GM18861 (cell line): Measurements from ENCODE around the gene DEFB132.

ENCODE experiments used
- ATAC-seq: cut with Tn5 transposase; IDR thresholded peaks from one replicate; pipeline ENCODE4 v1.9.1; 2021; ENCODE audit not compliant: unreplicated experiment

The DEFB132 gene

DNA sequence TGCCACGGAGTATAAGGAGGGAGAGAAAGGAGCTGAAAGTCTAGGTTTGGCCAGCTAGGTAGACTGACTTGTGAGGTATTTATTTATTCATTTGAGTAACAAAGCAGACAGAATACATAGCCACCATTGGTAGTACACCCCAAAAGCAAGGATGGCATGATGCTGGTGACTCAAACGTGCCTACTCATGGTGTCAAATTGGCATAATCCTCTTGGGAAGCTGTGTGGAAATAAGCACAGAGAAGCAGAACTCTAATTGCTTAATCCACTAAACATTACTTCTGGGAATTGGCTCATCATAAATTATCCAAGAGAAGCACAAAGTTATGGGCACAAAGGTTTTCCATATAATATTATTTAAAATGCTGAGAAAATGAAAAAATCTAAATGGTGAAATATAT, 2.5 kb downstream of the DEFB132 start:
- ATAC-seq: no peak

DNA sequence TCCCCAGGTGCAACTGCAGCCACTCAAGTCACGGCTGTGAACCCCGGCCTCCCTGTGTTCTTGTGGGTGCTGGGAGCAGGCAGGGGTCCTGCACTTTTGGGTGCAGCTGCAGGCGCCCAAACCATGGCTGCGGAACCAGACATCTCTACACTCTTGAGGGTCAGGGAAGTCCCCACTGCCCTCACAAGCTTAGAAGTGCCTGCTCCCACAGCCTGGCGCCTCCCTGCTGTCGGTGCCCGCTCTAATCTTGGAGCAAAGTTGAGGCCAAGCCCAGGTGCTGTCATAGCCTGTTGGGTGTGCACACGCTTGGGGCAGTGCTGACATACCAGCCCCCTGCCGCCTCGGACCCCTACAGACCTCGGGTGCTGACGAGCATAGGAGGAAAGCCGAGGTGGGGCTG, 6.2 kb downstream of the DEFB132 start:
- ATAC-seq: no peak

DNA sequence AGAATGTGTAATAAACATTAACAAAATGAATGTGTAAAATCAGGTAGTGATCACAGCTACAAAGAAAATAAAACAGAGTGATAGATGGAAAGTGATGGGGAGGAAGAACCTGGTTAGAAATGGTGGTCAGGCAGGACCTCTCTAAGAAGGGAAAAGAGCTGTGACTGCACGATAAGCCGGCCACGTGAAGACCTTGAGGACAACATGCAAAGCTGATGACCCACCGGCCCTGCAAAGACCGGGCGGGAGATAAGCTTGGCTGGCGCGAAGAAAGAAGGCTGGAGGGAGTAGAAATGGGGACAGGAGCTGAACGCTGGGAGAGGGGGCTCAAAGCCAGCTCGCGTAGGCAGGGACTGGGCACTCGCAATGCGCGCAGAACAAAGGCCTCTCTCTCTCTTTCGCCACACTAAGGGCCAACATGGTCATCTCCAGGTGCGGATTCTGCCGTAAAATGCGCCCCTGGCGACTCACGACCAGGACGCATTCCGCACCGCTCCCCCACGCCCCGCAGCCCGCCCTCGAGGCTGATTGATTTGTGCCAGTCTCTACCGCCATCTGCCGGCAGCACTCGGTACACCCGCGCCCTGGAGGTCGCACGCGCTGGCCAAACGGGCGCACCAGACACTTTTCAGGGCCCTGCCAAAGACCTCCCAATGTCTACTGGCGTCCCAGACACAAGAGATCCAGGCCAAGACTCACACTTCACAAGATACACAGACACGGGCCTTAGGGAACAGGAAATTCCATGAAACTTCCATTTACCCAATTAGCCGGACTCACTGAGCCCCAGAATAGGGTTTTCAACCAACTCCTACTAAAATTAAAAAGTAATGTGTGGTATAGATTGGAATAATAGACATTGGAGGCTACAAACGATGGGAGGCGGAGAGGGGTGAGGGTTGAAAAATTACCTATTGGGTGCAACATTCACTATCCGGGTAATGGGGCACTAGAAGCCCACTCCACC, 9.4 kb downstream of the DEFB132 start:
- ATAC-seq: no peak

DNA sequence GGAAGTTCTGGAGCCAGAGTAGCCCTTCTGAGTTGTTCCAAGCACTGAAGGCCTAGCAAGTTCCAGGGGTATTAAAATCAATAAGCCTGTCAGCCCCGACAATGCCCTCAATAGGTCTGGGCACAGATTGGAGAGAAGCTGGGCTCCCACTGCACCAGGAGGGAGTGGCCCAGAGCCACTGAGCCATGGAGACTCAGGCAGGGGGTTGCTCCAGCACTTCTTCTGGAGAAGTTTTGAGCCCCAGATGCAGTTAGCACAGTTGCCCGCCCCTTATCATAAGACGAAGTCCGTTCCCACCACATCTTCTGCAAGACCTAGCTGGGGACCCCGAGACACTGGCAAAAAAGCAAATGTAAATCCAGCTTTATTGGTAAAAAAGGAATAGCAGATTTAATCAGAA, 13.0 kb downstream of the DEFB132 start:
- ATAC-seq: no peak

DNA sequence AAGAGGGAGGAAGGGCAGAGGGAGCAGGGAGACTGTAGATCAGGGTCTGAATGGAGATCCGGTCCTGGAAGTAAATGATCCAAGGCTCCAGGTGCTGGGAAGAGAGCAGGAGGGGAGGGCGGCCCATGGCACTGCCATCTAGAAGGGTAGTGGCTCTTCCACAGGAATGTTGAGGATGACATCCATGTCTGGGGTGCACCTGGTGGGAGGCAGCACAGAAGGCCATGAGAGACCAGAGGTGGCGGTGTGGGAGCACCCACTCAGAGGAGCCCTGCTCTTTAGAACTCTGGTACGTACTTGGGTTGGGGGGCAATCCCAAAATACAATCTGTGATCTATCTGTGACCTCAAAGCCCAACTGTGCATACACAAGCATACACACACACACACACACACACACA, 13.5 kb downstream of the DEFB132 start:
- ATAC-seq: no peak

DNA sequence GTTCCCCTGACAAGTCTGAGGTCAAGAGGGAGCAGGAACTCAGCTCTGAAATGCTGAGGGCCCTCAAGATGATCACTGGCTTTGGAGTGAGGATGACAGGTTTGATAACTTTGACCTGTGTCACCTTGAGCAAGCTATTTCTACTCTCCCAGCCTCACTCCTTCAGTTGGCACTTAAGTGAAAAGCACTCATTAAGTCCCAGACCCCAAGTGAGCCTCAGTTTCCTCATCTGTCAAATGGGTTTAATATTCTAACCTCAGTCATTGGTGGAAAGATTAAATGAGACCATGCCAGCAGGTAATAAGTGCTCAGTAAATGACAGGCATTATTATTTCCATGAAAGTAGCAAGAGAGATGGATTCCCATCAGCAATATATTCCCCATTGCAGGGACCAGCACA, 14.0 kb downstream of the DEFB132 start:
- ATAC-seq: no peak

DNA sequence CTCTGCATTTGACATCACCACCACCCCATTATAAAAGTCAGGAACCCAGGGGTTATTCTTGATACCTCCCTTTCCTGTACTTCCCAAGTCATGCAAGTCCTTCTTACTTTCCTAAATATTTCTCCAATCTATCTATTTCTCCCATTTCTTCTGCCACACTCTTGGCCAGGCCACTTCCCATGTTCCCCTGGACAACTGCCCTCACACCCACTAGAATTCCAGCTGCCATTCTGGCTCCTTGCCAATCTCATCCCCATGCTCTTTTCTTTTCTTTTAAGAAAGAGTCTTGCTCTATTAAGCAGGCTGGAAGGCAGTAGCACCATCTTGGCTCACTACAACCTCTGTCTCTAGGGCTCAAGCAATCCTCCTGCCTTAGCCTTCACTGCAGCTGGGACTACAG, 15.2 kb downstream of the DEFB132 start:
- ATAC-seq: no peak

DNA sequence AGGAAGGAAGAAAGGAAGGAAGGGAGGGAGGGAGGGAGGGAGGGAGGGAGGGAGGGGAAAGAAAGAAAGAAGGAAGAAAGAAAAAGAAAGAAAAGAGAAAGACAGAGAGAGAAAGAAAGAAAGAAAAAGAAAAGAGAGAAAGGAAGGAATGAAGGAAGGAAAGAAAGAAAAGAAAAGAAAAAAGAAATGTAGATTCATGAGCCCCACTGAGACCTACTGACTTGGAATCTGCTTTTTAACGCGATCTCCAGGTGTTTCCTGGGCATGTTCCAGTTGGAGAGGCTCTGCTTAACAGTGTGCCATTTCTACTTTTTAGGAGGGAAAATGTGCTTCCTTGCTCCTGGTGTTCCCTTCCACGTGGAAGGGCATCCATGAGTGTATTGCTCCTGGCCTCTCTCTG, 16.4 kb downstream of the DEFB132 start:
- ATAC-seq: no peak

DNA sequence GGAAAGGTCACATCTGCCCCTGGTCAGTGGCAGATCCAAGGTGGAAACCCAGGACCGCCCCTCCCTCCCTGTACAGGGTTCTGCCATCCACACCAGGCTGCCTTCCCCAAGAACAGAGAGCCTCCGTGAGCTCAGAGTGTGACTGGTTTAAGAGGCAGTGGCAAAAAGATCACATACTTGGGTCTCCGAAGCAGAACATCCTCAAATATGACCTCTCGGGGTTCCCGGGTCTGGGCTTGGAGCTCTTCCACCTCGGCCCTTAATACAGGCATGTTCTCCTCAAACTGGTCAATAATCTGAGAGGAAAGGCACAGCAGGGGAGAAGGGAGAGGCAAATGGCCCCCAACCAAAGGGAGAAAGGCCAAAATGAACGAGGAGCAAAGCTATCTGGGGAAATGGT, 18.3 kb downstream of the DEFB132 start:
- ATAC-seq: no peak

DNA sequence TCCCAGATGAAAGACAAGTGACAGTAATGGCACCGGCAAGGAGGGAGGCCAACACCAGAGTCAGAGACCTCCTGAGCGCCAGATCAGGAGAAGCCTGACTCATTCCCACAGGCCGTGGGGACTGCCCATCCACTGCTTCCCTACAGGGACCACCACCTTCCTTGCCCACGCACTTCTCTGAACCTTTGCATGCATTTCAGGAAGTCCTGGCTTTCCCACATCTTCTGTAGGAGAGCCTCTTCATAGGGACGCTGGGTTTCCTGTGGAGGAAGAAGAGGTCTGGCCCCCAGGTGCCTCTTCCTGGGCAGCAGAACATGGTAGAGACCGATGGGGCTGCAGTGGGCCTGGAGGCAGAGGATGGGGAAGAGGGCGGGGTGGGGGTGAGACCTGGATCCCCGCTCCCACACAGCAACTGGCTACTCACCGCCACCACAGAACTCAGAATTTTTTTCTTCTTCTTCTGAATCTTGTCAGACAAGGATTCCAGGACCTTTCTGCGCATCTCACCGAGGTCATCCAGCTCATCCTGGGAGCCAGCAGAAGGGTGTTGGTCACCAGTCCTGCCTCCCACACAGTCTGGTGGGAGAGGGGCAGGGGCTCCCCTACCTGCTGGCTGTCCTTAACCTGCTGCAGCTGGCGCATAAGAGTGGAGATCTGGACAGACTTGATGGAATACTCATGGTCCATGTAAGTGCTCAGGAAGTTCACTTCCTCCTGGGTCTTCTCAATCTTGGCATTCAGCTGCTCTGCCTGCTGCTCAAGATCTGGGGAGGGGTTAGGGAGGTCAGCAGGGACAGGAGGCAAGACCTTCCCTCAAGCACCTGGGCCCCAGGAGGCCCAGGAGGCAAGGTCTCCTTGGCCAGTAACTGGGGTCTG, 19.3 kb downstream of the DEFB132 start:
- no peak for ATAC-seq

DNA sequence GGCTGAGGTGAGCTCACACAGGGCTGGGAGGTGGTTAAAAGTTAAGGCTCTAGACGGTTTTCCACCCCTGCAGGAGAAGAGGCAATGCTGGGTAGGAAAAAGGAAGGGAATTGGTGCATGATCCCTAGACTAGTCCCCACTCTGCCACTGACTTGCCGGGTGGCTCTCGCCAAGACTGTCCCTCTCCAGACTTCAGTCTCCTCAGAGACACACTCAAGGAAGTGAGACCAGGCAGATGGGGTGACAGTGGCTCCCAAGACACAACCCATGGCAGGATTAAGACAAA, 19.9 kb downstream of the DEFB132 start:
- no peak for ATAC-seq

DNA sequence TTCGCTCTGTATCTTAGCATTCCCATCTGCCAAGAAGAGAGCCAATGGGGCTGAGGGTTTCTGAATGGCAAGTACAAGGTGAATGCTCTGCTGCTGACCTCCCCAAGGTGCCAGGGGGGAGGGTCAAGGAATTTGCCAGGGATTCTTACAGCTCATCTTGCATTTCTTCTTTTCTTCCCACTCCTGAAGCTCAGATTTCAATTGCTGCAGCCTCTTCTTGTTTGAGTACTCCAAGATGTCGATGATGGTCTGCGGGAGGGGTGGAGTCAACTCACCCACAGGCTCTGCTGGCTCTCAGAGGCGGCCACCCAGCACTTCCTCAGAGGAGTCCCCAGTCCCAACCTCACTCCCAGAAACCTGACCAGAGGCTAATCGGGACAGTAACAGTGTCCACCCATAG, 20.7 kb downstream of the DEFB132 start:
- ATAC-seq: no peak

DNA sequence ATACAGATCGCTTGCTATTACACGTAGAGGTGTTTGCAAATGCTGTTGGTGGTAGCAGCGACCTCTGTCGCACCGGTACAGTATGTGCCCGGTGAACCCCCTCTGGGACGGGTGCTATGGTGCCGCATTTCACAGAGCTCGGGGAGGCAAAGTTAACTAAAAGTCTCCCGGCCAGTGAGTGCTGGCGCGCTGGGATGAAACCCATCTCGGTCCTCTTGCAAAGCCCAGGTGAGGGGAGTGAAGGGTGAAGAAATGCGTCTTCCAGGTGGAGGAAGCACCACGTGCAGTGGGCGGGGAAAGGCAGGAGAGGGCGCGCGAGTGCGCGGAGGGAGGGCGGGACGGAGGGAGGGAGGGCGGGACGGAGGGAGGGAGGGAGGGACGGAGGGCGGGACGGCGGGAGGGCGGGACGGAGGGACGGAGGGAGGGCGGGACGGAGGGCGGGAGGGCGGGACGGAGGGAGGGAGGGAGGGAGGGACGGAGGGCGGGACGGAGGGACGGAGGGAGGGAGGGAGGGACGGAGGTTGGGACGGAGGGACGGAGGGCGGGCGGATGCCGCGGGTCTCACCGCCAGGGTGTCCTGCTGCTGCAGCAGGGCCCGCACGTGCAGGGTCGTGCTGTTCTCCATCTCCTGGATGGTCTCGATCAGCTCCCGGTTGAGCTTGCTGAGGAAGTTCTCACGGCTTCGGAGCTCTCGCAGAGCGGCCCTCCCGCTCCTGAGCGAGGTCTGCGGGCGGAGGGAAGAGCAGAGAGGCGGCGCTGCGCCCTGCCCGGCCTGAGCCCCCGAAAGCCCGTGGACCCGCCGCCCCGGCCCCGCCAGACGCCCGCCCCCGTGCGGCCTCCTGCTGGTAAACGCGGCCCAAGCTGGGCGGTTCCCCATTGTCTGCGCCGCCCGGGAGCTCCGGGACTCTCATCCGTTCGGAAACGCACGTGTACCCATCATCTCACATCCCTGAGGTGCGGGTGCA, 21.4 kb downstream of the DEFB132 start:
- no peak for ATAC-seq

DNA sequence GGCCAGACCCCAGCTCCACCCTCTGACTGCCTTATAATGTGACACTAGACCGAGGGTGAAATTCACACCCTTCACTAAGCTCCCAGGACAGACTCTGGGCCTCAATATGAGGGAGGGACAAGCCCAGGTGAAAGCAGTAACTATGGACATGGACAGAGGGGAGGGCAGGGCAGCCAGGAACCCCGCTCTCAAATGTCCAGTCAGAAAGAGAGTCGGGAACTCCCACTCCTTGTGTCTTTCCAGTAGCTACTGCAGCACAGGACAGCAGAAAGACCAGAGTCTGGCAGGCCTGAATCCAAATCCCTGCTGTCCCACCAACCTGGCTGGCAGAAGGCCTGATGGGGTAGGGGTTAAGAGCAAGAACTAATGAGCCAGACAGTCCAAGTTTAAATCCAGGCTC, 26.6 kb downstream of the DEFB132 start:
- no peak for ATAC-seq

DNA sequence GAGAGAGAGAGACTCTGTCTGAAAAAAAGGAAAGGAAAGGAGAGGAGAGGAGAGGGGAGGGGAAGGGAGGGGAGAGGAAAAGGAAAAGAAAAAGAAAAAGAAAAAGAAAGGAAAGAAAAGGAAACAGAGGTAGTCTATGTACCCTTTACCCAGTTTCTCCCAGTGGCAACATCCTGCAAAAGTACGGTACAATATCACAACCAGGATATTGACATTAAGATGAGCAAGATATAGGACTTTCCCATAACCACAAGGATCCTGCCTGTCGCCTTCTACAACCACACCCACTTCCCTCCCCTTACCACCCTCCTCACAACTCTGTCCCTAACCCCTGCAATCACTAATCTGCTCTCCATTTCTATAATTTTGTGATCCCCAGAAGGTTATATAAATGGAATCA, 29.0 kb downstream of the DEFB132 start:
- no peak for ATAC-seq

DNA sequence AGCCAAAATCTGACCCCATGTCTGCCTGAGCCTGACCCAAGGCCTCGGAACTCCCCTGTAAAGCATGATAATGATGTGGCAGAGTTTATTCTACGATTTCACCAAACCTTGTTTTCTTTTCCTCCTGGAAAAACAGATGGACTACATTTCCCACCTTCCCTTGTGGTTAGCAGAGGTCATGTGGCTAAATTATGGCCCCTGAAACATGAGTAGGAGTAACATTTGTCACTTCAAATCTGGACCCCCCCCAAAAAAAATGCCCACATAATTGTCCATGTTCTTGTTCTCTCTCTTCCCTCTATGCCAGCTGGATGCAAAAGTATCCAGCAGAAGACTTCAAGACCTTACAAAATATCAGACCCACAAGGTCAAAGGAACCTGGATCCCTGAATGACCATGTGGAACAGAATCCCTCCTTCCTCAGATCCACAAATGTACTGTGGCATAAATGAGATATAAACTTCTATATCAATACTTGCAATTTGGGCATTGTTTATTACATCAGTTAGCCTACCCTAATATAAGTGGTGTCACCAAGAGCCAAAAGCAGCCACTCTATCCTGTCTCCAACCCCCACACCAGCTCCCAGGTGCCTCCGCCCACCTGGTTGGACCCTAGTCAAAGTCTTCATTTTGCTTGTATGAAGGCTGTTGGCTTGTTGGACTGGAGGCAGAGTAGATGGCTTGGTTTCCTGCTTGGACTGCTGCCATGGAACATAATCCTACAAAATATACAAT, 31.6 kb downstream of the DEFB132 start:
- ATAC-seq: no peak

DNA sequence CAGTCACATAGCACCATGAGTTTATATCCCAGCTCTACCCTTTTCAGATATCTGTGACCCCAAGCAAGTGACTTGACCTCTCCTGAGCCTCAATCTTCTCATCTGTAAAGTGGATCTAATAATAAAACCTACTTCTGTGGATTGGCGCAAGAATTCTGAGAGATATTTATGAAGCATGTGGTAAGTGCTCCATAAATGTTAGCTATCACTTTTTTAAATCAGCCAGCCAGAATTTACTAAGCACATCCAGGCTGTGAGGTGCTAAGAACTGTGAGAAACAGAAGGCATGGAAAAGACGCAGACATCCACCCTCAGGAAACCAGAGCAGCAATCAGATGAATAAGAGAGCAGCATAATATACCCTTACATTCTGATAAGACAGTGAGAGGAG, 32.2 kb downstream of the DEFB132 start:
- no peak for ATAC-seq

DNA sequence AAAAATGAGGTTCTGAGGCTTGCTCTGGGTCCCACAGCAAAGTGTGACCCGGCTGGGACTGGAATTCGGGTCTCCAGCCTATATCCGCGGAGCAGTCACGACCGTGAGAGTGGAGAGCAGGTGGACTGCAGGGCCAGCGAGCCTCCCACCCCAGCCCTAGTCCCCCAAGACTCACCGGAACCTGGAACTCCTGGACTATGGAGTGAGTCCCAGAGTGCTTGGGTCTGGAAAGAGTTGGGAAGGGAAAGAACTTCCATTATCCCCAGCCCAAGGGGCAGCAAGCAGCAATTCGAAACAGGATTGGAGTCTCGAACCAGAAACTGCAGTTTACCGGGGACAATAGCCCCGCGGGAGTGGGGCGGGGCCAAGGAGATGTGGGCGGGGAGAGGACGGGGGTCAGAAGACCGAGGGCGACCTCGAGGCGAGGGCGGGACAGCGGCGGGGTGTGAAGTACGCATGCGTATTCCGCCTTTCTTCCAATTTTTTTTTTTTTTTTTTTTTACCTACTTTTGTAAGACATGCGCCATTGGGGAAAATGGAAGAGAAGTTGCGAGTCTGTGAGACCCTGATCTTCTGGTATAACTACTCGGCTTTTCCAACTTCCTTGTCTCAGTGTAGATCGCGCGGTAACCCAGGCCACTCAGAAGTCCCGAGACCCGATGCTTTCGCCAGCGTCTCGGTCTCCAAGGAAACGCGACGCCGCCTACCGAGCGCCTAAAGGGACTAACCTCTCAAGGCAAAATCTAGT, 32.7 kb downstream of the DEFB132 start, which contains the start of gene C20orf96:
Gene C20orf96 (minus strand): TSS at position 667 of the 748 bp plus-strand sequence. CDS start 140 bp downstream, at position 527.
- ATAC-seq: peak; percentile 73

DNA sequence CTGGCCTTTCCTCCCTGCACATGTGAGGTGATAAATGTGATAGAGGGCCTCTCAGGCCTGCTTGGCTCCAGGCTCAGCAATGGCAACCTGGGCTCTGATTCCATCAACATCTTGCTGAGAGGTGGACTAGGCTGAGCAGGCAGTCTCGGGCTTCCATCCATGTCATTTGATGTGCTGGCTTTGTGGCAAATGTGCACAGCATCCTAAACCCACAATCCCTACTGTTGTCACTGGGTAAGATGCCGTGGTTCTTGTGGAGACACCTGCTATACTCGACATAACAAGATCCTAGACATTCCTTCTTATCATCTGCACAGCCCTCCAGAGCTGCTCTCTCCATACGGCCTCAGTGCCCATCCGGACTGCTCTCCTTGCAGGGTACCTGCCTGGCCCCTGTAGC, 37.1 kb downstream of the DEFB132 start:
- ATAC-seq: no peak

DNA sequence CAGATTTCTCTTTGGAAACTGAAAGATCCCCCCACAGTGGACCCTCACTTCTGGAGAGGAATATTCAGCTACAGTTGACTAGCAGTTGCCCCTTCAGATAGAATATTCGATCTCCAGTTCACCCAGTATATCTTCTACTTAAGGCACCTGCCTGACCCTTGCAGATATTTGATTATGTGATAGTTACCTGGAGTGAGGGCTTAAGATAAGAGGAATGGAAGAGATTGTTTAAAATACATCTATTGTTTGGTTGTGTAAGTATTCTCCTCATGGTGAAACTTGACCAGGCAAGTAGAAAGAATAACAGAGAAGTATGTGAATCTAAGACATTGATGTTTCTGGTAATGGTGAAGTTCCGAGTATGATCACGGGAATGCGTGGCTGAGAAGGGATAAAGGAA, 38.3 kb downstream of the DEFB132 start:
- no peak for ATAC-seq
